Breast epithelium (tissue), 3 donors: ENCODE data around the gene ZNF292.

Source experiments
- POLR2A ChIP-seq: fragments of 450-650 bp; IDR thresholded peaks from one replicate; pipeline ENCODE4 v1.6.1; 2016; ENCODE audit warnings: antibody characterized with exemption, mild to moderate bottlenecking, moderate library complexity
- POLR2AphosphoS5 ChIP-seq, 3 donors: sonication (generic); formaldehyde crosslinking; IDR thresholded peaks; one replicate each; pipeline ENCODE4 v1.6.1; 2017; ENCODE audit warnings: antibody characterized with exemption in 3 of 3

- TF ChIP-seq POLR2A (no peak), POLR2AphosphoS5 (IDR thresholded peaks at IDR 0.05) (no peak)
Observed at GRCh38 chr6:87197547-87197946, 42.2 kb downstream of the ZNF292 start.
